ENCODE results near the gene XPO4.

GRCh38 chr13:20819715-20820114, 82.8 kb downstream of the XPO4 start:
- TF ChIP-seq POLR2AphosphoS5 (IDR thresholded peaks at IDR 0.05; ENCODE audit: insufficient read depth, low read depth, low read length) (no peak), CTCF (IDR thresholded peaks at IDR 0.05; ENCODE audit: extremely low read depth in 1 of 2, insufficient read depth in 1 of 2, low read depth in 1 of 2, low read length in 2 of 2) (no peak), MAX (IDR thresholded peaks at IDR 0.05; ENCODE audit: insufficient read depth, insufficient read length) (no peak)

All from endothelial cell of umbilical vein (primary cell).